ENCODE measurements around the gene ANO6. TPM values are rescaled to one million over a fixed set of nuclear protein-coding genes. Genes with fewer than 3 reads are reported as not detected.

The ANO6 gene
- total RNA-seq, 4 donors from 2014 or later = 117 to 224 (median 170) TPM

DNA sequence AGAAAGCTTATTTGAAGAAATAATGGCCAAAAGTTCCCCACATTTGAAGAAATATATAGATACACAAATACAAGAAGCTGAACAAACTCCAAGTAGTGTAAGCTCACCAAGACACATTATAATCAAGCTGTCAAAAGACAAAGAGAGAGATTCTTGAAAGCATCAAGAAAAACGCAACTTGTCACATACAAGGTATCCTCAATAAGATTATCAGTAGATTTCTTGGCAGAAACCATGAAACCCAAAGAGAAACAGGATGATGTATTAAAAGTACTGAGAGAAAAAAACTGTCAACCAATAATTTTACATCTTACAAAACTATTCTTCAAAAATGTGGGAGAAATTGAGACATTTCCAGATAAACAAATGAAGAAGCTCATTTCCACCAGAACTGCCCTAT is 263.0 kb downstream of the ANO6 start:
- Histone ChIP-seq H3K9me3 (peaks cover 0 to 9% (median 0%) of the 10 kb centered on the region in 3 donors), H3K4me3 (no peak overlapping the region), H3K4me1 (peaks cover 0 to 6% (median 0%) of the 10 kb centered on the region in 3 donors), H3K27ac (no peak overlapping the region), H3K27me3 (no peaks in the 10 kb centered on the region), H3K36me3 (no peaks in the 10 kb centered on the region)
- no peak for ATAC-seq
- 72 to 75% methylated on average over 1 of the region's 1 CpG for WGBS, 2 donors (ENCODE audit: low coverage in 1 of 2)
- TF ChIP-seq POLR2AphosphoS5 (IDR thresholded peaks at IDR 0.05) (no peak), POLR2A (IDR thresholded peaks at IDR 0.05) (no peak), EP300 (IDR thresholded peaks at IDR 0.05) (no peak)
- TF ChIP-seq, protein P1, sequence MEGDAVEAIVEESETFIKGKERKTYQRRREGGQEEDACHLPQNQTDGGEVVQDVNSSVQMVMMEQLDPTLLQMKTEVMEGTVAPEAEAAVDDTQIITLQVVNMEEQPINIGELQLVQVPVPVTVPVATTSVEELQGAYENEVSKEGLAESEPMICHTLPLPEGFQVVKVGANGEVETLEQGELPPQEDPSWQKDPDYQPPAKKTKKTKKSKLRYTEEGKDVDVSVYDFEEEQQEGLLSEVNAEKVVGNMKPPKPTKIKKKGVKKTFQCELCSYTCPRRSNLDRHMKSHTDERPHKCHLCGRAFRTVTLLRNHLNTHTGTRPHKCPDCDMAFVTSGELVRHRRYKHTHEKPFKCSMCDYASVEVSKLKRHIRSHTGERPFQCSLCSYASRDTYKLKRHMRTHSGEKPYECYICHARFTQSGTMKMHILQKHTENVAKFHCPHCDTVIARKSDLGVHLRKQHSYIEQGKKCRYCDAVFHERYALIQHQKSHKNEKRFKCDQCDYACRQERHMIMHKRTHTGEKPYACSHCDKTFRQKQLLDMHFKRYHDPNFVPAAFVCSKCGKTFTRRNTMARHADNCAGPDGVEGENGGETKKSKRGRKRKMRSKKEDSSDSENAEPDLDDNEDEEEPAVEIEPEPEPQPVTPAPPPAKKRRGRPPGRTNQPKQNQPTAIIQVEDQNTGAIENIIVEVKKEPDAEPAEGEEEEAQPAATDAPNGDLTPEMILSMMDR (IDR thresholded peaks at IDR 0.05) = no peak

DNA sequence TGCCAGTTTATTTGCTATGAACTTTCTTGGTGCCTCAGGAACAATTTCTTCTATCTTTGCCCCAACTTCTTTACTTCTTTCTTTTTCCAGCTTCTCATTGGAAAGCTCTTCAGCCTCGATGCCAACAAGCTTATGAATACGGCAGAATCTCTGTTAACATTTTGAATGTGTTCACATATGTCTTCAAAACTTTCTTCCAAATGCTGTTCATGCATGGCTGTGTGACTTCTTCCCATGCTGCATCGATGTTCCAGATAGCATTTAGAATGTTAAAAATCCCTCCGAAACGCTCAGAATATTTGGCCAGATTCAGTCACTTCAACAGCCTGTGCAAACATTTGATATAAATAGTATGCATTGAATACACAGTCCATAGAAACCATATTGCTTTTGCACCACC is 265.9 kb downstream of the ANO6 start:
- no peak for ATAC-seq
- WGBS, 2 donors (ENCODE audit: low coverage in 1 of 2) = 51 to 59% methylated on average over 5 of the region's 5 CpGs
- no peak overlapping the region for H3K4me3 ChIP-seq
- no peaks in the 10 kb centered on the region for H3K36me3 ChIP-seq
- no peak overlapping the region for H3K27ac ChIP-seq
- peaks cover 0 to 9% (median 0%) of the 10 kb centered on the region in 3 donors for H3K9me3 ChIP-seq
- no peaks in the 10 kb centered on the region for H3K27me3 ChIP-seq
- peaks cover 0 to 6% (median 0%) of the 10 kb centered on the region in 3 donors for H3K4me1 ChIP-seq
- TF ChIP-seq POLR2AphosphoS5 (IDR thresholded peaks at IDR 0.05) = no peak
- TF ChIP-seq POLR2A (IDR thresholded peaks at IDR 0.05) = no peak
- TF ChIP-seq, protein P1 (IDR thresholded peaks at IDR 0.05) = no peak
- no peak for TF ChIP-seq EP300 (IDR thresholded peaks at IDR 0.05)

DNA sequence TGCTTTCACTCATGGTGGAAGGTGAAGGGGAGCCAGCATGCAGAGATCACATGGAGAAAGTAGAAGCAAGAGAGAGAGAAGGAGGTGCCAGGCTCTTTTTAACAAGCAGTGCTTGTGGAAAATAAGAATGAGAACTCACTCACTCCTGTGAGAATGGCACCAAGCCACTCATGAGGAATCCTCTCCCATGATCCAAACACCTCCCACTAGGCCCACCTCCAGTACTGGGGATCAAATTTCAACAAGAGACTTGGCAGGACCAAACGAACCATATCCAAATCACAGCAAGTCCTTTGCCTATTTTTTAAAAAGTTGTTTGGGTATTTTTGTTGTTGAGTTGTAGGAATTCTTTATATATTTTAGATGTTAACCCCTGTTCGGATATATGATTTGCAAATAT is 267.7 kb downstream of the ANO6 start:
- Histone ChIP-seq H3K4me3 (no peak overlapping the region), H3K27ac (no peak overlapping the region), H3K9me3 (peaks cover 0 to 5% (median 0%) of the 10 kb centered on the region in 3 donors), H3K27me3 (no peaks in the 10 kb centered on the region), H3K4me1 (peaks cover 0 to 6% (median 0%) of the 10 kb centered on the region in 3 donors), H3K36me3 (no peaks in the 10 kb centered on the region)
- 45% methylated on average over 2 of the region's 2 CpGs for WGBS, 2 donors (ENCODE audit: low coverage in 1 of 2)
- ATAC-seq = peak; percentile 63
- TF ChIP-seq POLR2AphosphoS5 (IDR thresholded peaks at IDR 0.05) (no peak), EP300 (IDR thresholded peaks at IDR 0.05) (no peak), POLR2A (IDR thresholded peaks at IDR 0.05) (no peak)
- TF ChIP-seq, protein P1 (IDR thresholded peaks at IDR 0.05) = no peak

Small RNA genes within 50 kb of the gene (small RNA-seq; reads per million reads assigned to genes)
- 0 reads per million in 4 donors for gene AC009248.2

Other genes starting within 250 kb of the ANO6 start
- not detected for gene DBX2, start 165.0 kb upstream of the ANO6 start, total RNA-seq